AML-193 (cell line): ENCODE results near the gene SLC41A3.

Experiments
- DNase-seq, 2 experiments: peaks; one replicate each; lab custom pipeline; 2025; lab: John Stamatoyannopoulos, UW

Gene SLC41A3

GRCh38 chr3:126119976-126120375 is 36.1 kb upstream of the SLC41A3 start:
- no peak for DNase-seq

- no peak for DNase-seq
Measured at GRCh38 chr3:126119008-126119675, 35.2 kb upstream of the SLC41A3 start.

- DNase-seq, result no peak
Measured at GRCh38 chr3:126118591-126118990, 34.7 kb upstream of the SLC41A3 start.

DNA sequence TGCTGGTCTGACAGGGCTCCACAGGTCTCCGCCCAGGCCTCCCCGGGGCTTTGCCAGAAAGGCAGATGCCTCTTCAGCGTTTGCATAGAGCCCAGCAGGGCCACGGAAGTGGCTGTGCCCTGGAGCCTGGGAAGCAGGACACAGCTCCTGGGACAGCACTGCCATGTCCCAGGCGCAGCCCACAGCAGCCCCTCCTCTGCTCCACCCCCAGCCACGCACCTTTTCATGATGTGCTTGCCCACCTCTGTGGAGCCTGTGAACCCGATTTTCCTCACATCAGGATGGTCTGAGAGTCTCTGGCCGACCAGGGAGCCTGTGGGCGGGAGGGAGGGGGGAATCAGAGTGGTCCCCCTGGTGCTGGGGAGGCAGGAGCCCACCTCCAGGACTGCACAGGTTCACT is 33.9 kb upstream of the SLC41A3 start:
- DNase-seq, result no peak

- DNase-seq, result no peak
Measured at GRCh38 chr3:126117212-126117611, 33.3 kb upstream of the SLC41A3 start.

GRCh38 chr3:126116526-126116925 is 32.6 kb upstream of the SLC41A3 start:
- DNase-seq, result no peak

DNA sequence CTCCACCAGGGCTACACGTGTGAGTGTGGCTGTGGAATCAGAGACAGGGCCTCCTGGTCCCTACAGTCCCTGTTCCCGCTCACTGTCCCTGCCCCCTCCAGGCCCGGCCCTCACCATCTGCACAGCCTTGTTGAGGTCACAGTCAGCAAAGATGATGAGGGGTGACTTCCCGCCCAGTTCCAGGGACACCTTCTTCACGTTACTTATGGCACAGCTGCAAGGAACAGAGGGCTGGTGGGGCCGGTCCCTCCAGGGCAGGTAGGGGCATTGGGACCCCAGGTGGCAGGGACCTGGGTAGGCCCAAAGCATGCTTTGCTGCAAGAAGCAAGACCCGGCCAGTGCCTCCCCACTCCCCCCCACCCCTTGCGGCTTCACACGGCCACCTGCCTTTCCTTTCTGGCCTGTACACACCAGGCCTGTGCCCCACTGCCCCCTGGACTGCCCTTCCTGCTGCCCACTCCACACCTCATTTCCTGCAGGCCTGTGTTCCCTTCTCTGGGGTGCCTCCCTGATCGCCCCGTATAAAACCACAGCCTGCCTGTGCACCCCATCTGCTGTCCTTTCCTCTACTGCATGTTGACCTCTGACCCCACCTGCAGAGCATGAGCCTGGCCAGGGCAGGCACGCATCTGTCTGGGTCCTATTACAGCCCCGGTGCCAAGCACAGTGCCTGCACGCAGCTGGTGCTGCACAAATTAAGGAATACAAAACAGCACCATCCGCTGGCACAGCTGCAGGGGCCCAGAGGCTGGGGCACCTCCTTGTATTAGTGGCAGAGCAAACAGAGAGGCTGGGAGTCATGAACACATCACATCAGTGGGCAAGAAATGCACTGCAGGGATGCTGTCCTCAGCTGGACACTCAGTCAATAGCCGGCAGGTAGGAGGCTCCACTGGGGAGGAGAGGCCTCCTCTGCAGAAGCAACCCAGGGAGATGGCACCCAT is 30.8 kb upstream of the SLC41A3 start:
- no peak for DNase-seq

GRCh38 chr3:126113733-126114442 is 30.0 kb upstream of the SLC41A3 start:
- no peak for DNase-seq

GRCh38 chr3:126113238-126113555 is 29.3 kb upstream of the SLC41A3 start:
- no peak for DNase-seq

- no peak for DNase-seq
Measured at GRCh38 chr3:126112531-126113237, 28.8 kb upstream of the SLC41A3 start.

GRCh38 chr3:126111566-126112475 is 27.9 kb upstream of the SLC41A3 start:
- no peak for DNase-seq

GRCh38 chr3:126111126-126111551 is 27.2 kb upstream of the SLC41A3 start:
- DNase-seq, result no peak

- DNase-seq, result no peak
Measured at GRCh38 chr3:126110431-126111125, 26.7 kb upstream of the SLC41A3 start.

DNA sequence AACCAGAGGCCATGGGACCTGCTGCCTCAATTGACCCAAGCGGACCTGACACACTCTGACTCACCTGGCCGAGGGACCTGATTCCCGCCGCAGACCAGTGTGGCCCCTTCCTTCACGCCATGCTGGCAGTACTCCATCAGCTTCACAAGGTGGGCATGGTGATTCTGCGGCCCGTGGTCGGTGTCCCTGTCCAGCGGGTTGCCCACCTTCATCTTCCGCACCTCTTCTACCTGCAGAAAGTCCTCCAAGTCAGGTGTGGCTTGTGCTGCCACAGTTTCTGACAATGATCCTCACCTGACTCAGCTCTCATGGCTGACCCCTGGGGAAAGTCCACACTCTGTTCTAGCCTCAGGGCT is 25.9 kb upstream of the SLC41A3 start:
- no peak for DNase-seq

GRCh38 chr3:126109146-126109879 is 25.4 kb upstream of the SLC41A3 start:
- no peak for DNase-seq

GRCh38 chr3:126108676-126109050 is 24.7 kb upstream of the SLC41A3 start:
- DNase-seq, result no peak

DNA sequence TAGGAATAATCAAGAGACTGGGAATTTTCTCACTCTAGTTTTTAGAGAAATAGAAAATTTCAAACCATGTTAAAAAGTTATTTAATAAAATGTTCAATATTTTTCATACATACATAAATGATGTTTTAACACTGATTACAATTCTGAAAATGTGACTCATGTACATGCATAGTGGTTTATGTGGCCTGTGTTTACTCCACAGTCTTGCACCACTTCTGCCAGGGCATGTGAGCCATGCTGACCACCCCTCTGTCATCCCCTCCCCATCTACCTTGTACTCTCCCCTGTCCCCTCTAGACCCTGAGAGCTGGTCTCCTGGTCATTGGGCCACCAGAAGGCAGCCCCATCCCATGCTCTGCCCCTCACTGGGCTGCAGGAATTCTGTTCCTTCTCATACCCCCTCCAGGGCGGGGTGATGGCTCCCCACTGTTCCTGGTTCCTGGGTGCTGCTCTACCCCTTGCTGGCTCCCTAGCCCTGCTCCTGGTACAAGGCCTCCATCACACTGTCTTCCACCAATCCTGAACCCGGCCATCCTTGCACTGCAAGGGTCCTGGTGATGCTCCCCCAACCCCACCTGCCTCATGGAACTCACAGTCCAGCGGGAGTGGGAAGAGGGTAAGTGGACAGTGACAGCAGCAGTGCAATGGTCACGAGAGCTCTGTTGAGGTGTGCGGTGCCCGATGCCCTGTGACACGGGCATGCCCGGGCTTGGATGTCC is 24.2 kb upstream of the SLC41A3 start:
- no peak for DNase-seq

DNA sequence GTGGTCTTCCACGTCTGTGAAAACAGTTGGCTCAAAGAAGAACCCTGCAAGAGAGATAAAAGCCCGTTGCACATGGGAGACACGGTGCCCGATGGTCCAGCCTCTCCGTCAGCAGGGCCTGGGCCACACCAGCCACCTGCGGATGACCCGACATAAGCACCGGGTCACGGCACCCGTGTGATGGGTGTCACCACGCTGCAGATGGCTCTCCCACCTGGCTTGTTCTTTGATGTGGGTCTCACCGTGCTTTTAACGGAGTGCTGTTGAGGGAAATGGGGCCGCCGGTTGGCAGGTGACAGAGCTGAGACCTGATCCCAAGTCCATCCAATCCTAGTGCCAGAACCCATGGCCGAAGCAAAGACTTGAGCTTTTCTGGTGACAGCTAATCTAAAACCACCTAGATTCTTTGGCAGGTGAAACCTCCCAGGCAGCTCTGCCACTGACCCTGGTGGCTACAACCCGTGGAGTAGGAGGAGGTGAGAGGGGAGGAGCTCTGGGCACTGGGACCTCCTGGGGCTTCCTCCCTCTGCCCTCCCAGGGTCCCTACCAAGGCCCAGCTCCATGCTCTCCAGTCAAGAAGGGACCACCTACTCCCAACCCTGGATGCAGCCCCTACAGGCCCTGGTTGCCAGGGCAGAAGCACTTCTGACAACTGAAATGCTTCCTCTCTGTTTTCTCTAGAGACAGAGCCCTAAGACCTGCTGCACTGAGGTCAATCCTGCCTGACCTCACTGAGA is 23.4 kb upstream of the SLC41A3 start:
- DNase-seq, result no peak
